ENCODE results near the gene SLC12A3. TPM values are rescaled to one million over a fixed set of nuclear protein-coding genes. Genes with fewer than 3 reads are reported as not detected.

SLC12A3 gene
- total RNA-seq, 1 donor from 2014 or later = 5.0 TPM

DNA sequence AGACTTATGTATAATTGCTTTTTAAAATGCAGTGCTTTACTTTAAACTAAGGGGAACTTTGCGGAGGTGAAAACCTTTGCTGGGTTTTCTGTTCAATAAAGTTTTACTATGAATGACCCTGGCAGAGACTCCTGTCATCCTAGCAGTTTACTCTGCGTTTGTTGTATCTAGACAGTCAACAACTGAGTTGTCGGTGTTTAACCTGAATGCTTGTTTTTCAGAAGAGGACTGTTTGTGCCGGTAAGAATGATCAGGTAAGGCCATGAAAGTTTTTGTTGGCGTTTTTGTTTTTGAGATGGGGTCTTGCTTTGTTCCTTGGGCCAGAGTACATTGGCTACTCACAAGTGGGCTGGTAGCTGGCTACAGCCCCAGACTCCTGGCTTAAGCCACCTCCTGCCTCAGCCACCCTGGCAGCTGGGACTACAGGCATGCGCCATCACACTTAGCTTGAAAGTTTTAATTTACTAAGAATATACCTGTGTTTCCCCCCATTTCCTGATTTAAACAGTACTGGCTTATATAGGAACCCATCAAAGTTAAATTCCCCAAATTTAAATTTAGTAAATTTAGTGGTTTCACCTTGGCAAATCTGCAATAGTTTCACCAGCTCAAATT, 78.9 kb downstream of the SLC12A3 start:
- POLR2A ChIA-PET = interaction anchor here (0.5 to 22.7 kb wide), 10 partner anchors 8 to 150 kb away, joined by 3 to 795 read pairs (median 6); partner anchors contain the start of genes HERPUD1, NLRC5 and SLC12A3
- intact Hi-C loops (cut with micrococcal nuclease) = no loop called here
- ATAC-seq (ENCODE audit: low read depth) (no peak), DNase-seq (no peak)
- no peak overlapping the region for H3K4me3 Mint-ChIP-seq
- CTCF ChIA-PET = interaction anchor here (10.8 kb wide), 1 partner anchor 76 kb away, joined by 57 read pairs; no protein-coding TSS in a partner anchor
- H3K36me3 Mint-ChIP-seq (ENCODE audit: low read depth) = peaks cover 78% of the 10 kb centered on the region
- H3K27ac Mint-ChIP-seq = peak overlapping the region; percentile 71
- peaks cover 72% of the 10 kb centered on the region for H3K4me1 Mint-ChIP-seq
- TF ChIP-seq, protein P1, sequence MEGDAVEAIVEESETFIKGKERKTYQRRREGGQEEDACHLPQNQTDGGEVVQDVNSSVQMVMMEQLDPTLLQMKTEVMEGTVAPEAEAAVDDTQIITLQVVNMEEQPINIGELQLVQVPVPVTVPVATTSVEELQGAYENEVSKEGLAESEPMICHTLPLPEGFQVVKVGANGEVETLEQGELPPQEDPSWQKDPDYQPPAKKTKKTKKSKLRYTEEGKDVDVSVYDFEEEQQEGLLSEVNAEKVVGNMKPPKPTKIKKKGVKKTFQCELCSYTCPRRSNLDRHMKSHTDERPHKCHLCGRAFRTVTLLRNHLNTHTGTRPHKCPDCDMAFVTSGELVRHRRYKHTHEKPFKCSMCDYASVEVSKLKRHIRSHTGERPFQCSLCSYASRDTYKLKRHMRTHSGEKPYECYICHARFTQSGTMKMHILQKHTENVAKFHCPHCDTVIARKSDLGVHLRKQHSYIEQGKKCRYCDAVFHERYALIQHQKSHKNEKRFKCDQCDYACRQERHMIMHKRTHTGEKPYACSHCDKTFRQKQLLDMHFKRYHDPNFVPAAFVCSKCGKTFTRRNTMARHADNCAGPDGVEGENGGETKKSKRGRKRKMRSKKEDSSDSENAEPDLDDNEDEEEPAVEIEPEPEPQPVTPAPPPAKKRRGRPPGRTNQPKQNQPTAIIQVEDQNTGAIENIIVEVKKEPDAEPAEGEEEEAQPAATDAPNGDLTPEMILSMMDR (IDR thresholded peaks at IDR 0.05) = no peak
- H3K27me3 Mint-ChIP-seq = no peaks in the 10 kb centered on the region
- no peaks in the 10 kb centered on the region for H3K9me3 Mint-ChIP-seq

DNA sequence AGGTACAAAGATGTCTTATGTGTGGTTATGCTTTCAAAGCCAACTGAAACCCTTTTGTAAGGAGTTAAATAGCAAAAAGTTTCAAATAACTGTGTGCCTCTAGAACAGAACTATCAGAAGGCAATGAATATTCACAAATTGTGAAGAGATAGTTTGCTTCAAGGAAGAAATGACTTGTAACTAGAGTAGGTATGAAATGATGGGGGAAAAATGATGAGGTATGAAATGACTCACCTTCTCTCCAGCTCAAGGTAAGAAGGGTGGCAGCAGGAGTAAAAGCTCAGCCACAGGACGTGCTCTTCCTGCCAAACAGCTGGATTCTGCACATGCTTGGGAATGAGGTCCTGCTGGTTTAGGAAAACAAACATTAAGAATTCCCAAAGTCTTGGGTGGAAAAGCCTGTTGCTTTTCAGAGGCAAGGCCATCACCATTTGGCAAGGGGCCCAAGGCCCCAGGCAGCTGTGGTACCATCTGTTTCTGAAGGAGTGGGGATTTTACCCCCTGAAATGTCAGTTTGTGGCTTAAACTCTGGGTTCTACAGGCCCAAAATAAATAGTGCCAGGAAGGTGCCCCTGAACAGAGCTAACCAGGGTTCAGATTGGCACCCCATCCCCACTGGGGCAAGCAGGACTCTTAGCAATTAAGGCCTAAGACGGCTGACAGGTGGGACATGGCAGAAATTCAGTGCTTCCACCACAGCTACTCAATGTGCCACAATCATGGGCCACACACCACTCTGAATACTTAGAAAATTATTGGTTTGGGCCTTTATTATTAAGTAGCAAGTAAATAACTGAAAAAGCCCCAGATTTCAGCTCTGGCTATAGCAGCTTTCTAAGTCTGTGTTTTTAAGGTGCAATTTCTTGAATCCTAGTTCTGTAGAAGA, 80.2 kb downstream of the SLC12A3 start:
- Mint-ChIP-seq H3K27me3 (no peaks in the 10 kb centered on the region), H3K9me3 (no peaks in the 10 kb centered on the region), H3K4me1 (peaks cover 69% of the 10 kb centered on the region), H3K27ac (peak overlapping the region; percentile 71), H3K4me3 (no peak overlapping the region), H3K36me3 (ENCODE audit: low read depth) (peaks cover 67% of the 10 kb centered on the region)
- DNase-seq = no peak
- CTCF ChIA-PET = interaction anchor here (0.6 to 10.8 kb wide), 6 partner anchors 19 to 223 kb away, joined by 3 to 57 read pairs (median 3); no protein-coding TSS in a partner anchor
- TF ChIP-seq, protein P1 (IDR thresholded peaks at IDR 0.05) = no peak
- intact Hi-C loops (cut with micrococcal nuclease) = no loop called here
- no peak for ATAC-seq (ENCODE audit: low read depth)
- POLR2A ChIA-PET = interaction anchor here (0.5 to 22.7 kb wide), 16 partner anchors 10 to 101 kb away, joined by 3 to 795 read pairs (median 4); partner anchors contain the start of genes HERPUD1, NLRC5 and SLC12A3

DNA sequence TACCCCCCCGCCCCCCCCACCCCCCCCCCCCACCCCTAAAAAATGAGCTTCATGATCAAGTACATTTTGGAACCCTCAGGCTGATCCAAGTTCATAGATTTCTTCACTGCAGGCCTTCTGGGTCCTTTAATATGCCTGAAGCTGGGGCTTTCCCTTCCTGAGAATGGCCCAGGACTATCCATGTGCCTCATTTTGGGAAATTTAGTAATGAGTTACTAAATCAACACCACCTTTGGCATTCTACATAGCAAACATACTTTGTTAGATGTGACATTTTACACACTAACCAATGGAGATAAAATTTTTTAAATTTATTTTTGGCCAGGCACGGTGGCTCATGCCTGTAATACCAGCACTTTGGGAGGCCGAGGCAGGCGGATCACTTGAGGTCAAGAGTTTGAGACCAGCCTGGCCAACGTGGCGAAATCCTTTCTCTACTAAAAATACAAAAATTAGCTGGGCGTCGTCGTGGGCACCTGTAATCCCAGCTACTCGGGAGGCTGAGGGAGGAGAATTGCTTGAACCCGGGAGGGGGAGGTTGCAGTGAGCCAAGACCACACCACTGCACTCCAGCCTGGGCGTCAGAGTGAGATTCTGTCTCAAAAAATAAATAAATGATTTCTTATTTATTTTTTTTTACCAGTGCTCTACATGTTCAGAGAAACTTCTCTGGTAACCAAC, 81.0 kb downstream of the SLC12A3 start:
- intact Hi-C loops (cut with micrococcal nuclease) = no loop called here
- TF ChIP-seq, protein P1 (IDR thresholded peaks at IDR 0.05) = no peak
- ATAC-seq (ENCODE audit: low read depth) = no peak
- H3K4me1 Mint-ChIP-seq = peaks cover 69% of the 10 kb centered on the region
- H3K27me3 Mint-ChIP-seq = no peaks in the 10 kb centered on the region
- H3K36me3 Mint-ChIP-seq (ENCODE audit: low read depth) = peaks cover 61% of the 10 kb centered on the region
- ChIA-PET POLR2A (interaction anchor here (0.9 to 22.7 kb wide), 12 partner anchors 9 to 100 kb away, joined by 3 to 795 read pairs (median 8); partner anchors contain the start of genes HERPUD1, NLRC5 and SLC12A3), CTCF (interaction anchor here (1.2 to 10.8 kb wide), 3 partner anchors 18 to 82 kb away, joined by 3 to 57 read pairs (median 5); no protein-coding TSS in a partner anchor)
- DNase-seq = no peak
- H3K4me3 Mint-ChIP-seq = no peak overlapping the region
- H3K9me3 Mint-ChIP-seq = no peaks in the 10 kb centered on the region
- H3K27ac Mint-ChIP-seq = no peak overlapping the region

DNA sequence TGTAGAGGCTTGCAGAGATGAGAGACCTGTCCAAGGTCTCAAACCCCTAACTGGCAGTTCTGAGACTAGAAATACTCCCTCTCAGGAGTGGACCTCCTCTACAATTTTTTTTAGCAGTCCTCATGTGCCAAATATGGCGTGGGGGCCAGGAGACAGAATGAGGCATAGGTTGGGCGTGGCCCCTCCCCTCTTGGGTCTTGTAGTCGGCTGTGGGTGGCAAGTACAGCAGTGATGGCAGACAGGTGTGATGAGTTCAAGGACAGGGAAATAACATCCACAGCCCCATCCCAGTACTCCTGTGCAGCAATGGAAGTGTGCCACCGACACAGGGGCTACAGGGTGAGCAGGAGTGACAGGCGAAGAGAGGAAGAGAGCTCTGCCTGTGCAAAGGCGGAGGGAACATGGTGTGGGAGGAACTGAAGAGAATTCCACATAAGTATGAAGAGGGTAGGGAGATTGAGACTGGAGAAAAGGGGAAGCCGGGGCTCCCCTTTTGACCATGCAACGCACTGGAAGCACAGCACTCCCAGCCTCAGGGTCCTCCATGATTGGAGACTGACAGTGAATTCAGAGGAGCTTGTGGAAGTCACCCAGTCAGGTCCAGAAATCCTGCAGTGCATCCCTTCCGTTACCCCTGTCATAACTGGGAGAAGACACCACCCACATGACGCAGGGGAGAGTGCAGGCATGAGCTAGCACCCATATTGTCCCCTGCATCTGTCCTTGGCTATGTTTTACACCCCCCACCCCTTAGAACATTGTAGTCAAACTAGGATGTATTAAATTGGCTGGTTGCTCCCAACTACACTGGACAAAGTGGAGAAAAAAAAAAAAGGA, 82.0 kb downstream of the SLC12A3 start:
- TF ChIP-seq, protein P1 (IDR thresholded peaks at IDR 0.05) = no peak
- DNase-seq (no peak), ATAC-seq (ENCODE audit: low read depth) (no peak)
- ChIA-PET CTCF (interaction anchor here (0.8 kb wide), 1 partner anchor 79 kb away, joined by 3 read pairs; no protein-coding TSS in a partner anchor), POLR2A (interaction anchor here (0.5 to 22.7 kb wide), 12 partner anchors 8 to 146 kb away, joined by 3 to 795 read pairs (median 6); partner anchors contain the start of genes HERPUD1, NLRC5 and SLC12A3)
- Mint-ChIP-seq H3K36me3 (ENCODE audit: low read depth) (peaks cover 54% of the 10 kb centered on the region), H3K27me3 (no peaks in the 10 kb centered on the region), H3K4me1 (peaks cover 72% of the 10 kb centered on the region), H3K27ac (peak overlapping the region; percentile 71), H3K9me3 (no peaks in the 10 kb centered on the region), H3K4me3 (peak overlapping the region; percentile 6)
- intact Hi-C loops (cut with micrococcal nuclease) = no loop called here

Data from activated B cell treated with CpG ODN at 0.5 μM for 24 hours (primary cell).